HG02981 (cell line): Measurements from ENCODE around the gene HSD3B2.

Experiments used
- ATAC-seq: cut with Tn5 transposase; IDR thresholded peaks from one replicate; pipeline ENCODE4 v1.9.1; 2021; ENCODE audit warnings: mild to moderate bottlenecking, moderate library complexity; ENCODE audit not compliant: unreplicated experiment

The HSD3B2 gene

DNA sequence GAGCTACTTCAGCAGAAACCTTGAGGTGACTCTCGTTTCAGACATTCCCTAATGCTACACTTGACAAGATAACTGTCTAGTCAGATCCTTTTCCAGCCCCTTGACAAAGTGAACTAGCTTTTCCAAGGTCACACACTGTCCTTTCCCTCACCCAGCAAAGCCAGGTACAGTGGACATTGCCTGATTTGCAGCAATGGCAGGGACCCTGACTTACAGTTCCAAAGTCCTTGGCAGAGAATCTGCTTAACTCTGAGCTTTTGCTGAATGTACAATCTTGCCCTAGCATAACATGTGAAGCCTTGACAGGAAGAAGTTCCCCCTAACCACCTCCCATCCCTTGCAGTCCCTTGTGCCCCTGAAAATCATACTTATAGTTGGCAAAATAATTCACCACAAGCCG lies 37.1 kb downstream of the HSD3B2 start:
- no peak for ATAC-seq

GRCh38 chr1:119453021-119453420 lies 38.1 kb downstream of the HSD3B2 start:
- no peak for ATAC-seq

- ATAC-seq: no peak
Measured at GRCh38 chr1:119462964-119463363, 48.0 kb downstream of the HSD3B2 start.

DNA sequence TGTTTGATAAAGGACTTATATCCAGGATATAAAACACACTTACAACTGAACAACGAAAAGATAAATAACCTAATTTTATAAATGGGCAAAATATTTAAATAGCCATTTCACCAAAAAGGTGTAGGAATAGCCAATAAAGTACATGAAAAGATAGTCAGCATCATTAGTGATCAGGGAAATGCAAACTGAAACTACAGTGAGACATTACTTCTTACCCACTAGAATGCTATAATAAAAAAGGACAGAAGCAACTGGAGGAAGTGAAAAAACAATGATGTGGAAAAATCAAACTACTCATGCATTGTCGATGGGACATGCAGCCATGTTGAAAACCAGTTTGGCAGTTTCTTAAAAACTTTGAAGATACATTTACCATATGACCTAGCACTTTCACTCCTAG lies 48.6 kb downstream of the HSD3B2 start:
- no peak for ATAC-seq

GRCh38 chr1:119466445-119466844 lies 51.5 kb downstream of the HSD3B2 start:
- ATAC-seq: no peak

- ATAC-seq: no peak
Measured at GRCh38 chr1:119467219-119467618, 52.3 kb downstream of the HSD3B2 start.

- no peak for ATAC-seq
Measured at GRCh38 chr1:119467857-119468668, 53.1 kb downstream of the HSD3B2 start.

GRCh38 chr1:119469741-119470140 lies 54.8 kb downstream of the HSD3B2 start:
- ATAC-seq: no peak

GRCh38 chr1:119470377-119470776 lies 55.4 kb downstream of the HSD3B2 start:
- no peak for ATAC-seq

- no peak for ATAC-seq
Measured at GRCh38 chr1:119470958-119471357, 56.0 kb downstream of the HSD3B2 start.

GRCh38 chr1:119471566-119471965 lies 56.6 kb downstream of the HSD3B2 start:
- no peak for ATAC-seq

DNA sequence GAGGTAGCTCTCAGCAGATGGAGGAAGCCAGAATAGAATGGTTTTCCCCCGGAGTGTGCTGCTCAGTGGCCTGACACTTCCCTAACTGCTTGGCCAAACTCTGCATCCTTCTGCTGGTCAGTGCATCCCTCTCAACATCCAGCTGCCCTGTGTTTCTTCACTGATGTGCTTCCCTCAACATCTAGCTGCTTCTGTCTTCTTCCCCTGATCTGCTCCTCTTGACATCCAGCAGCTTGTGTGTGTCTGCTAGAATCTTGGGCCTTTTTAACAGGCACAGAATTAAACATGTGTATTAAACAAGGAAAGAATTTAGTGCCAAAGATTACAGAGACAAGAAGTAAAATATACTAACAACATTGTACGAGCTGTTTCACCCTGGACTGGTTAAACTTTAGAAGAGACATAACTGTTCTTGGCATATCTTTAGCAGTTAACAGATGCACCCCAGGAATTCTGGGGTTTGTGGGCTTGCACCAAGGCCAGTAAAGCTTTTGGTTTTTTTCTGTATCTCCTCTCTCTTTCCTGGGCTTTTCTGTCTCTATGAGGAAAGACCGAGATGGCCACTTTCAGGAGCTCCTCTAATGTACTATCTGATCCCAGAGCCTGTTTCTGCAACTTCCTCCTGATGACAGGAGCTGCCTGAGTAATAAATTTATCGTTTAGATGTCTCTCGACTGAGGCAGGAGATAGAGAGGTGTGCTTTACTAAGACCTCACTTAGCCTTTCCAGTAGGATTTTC lies 57.3 kb downstream of the HSD3B2 start:
- no peak for ATAC-seq
